Right lobe of liver (tissue), 6 donors: ENCODE measurements around the gene FBXO44. TPM values are rescaled to one million over a fixed set of nuclear protein-coding genes. Genes with fewer than 3 reads are reported as not detected.

Source experiments
- ATAC-seq, 4 donors: fragments of 200-7000 bp; cut with Tn5 transposase; one replicate each; pipeline ENCODE4 v1.9.1; 2020; ENCODE audit warnings: mild to moderate bottlenecking in 4 of 4, moderate library complexity in 4 of 4
- DNase-seq, 3 donors: peaks; one replicate each; pipeline ENCODE4 v3.0.0-alpha.2; 2020
- H3K27ac ChIP-seq, 3 donors: fragments of 200-600 bp; one replicate each; pipeline ENCODE4 v1.8.0; 2022
- H3K27me3 ChIP-seq, 2 donors: fragments of 200-600 bp; one replicate each; pipeline ENCODE4 v1.8.0; 2022
- H3K36me3 ChIP-seq, 4 donors: fragments of 200-600 bp; sonication (generic) in 1 of 4; one replicate each; pipeline versions ENCODE4 v1.5.1 to v1.8.0; 2017 to 2022; ENCODE audit warnings: control low read depth in 1 of 4
- H3K4me1 ChIP-seq, 4 donors: fragments of 200-600 bp; sonication (generic) in 1 of 4; one replicate each; pipeline versions ENCODE4 v1.5.1 to v1.8.0; 2017 to 2022; ENCODE audit warnings: control low read depth in 1 of 4
- H3K4me3 ChIP-seq, 3 donors: fragments of 200-600 bp; one replicate each; pipeline ENCODE4 v1.8.0; 2022
- H3K9me3 ChIP-seq, 4 donors: fragments of 200-600 bp; sonication (generic) in 1 of 4; one replicate each; pipeline versions ENCODE4 v1.5.1 to v1.8.0; 2017 to 2022; ENCODE audit warnings: control low read depth in 1 of 4
- POLR2A ChIP-seq: fragments of 450-650 bp; IDR thresholded peaks from one replicate; pipeline ENCODE4 v1.6.1; 2017; ENCODE audit warnings: antibody characterized with exemption, mild to moderate bottlenecking
- WGBS: methylation state at CpG from one replicate; pipeline ENCODE4 v1.1.6; 2018; ENCODE audit warnings: low coverage, low lambda C conversion rate; ENCODE audit not compliant: insufficient coverage; ENCODE audit errors: missing lambda C conversion rate; 5-methylcytosine and 5-hydroxymethylcytosine counted together
- intact Hi-C, 2 donors: fragments of 100-400 bp; cut with DNase I; formaldehyde crosslinking; loops; one replicate each; pipeline versions ENCODE4 v1.11.2 to v1.14.1; 2022
- total RNA-seq, 6 experiments: library from RNA; depleted of rRNA in 2 of 6; stranded (reverse); fragments of >200 nt in 2 of 6; fragmentation: NEBNext Ultra II Directional in 3 of 6; extraction: Animal tissue kit (Norgen Biotek cat#: 25700) in 3 of 6; gene quantifications; one replicate each; pipeline versions ENCODE4 v1.1.0 to v1.2.4, GENCODE V29; 2016 to 2023
- TF ChIP-seq, protein P1 (sequence below), 4 donors: fragments of 200-600 bp in 3 of 4; fragments of 450-650 bp in 1 of 4; IDR thresholded peaks; one replicate each; pipeline versions ENCODE4 v1.5.1 to v1.8.0; 2016 to 2022; ENCODE audit warnings: antibody characterized with exemption in 4 of 4, mild to moderate bottlenecking in 2 of 4
- donor health status: DM: no; HTN: yes; CAD: no.
- donor health status: DM: no; HTN: no; CAD: no.
- donor health status: DM: no; HTN: no; CAD: no.
- donor health status: DM: no; HTN: yes; CAD: no.
- donor health status: DM: no; HTN: yes; CAD: no.

FBXO44 gene
- total RNA-seq, 6 experiments from 2014 or later, result 8.7 to 15.3 (median 10.5) TPM

DNA sequence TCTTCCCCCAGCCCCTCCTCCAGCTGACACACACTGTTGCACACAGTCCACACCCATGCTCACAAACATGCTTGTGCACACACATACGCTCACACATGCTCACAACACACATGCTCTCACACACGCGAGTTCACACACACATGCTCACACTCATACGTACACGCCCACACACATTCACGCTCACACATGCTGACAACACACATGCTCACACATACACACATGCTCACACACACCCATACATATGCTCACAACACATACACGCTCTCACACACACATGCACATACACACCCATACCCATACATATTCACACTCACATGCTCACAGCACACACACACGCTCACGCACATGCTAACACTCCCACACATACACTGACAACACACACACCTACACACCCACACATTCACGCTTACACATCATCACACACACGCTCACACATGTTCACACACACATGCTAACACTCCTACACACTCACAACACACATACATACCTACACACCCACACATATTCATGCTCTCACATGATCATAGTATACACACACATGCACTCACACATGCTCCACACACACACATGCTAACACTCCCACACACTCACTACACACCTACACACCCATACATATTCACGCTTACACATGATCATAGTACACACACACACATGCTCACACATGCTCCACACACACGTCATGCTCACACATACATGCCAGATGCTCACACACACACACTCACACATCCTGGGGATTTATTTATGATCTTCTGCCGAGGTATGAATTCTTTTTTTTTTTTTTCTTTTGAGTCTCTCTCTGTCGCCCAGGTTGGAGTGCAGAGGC, 47.5 kb downstream of the FBXO44 start:
- 73% methylated on average over 14 of the region's 15 CpGs for WGBS
- intact Hi-C loops, result no loop called here
- no peak for DNase-seq
- no peak for ATAC-seq
- no peak for TF ChIP-seq POLR2A
- TF ChIP-seq, protein P1, sequence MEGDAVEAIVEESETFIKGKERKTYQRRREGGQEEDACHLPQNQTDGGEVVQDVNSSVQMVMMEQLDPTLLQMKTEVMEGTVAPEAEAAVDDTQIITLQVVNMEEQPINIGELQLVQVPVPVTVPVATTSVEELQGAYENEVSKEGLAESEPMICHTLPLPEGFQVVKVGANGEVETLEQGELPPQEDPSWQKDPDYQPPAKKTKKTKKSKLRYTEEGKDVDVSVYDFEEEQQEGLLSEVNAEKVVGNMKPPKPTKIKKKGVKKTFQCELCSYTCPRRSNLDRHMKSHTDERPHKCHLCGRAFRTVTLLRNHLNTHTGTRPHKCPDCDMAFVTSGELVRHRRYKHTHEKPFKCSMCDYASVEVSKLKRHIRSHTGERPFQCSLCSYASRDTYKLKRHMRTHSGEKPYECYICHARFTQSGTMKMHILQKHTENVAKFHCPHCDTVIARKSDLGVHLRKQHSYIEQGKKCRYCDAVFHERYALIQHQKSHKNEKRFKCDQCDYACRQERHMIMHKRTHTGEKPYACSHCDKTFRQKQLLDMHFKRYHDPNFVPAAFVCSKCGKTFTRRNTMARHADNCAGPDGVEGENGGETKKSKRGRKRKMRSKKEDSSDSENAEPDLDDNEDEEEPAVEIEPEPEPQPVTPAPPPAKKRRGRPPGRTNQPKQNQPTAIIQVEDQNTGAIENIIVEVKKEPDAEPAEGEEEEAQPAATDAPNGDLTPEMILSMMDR (IDR thresholded peaks at IDR 0.05), result no peak
- Histone ChIP-seq H3K4me1 (no peaks in the 10 kb centered on the region), H3K9me3 (no peaks in the 10 kb centered on the region), H3K36me3 (no peaks in the 10 kb centered on the region), H3K4me3 (no peak overlapping the region), H3K27ac (no peak overlapping the region), H3K27me3 (no peaks in the 10 kb centered on the region)

DNA sequence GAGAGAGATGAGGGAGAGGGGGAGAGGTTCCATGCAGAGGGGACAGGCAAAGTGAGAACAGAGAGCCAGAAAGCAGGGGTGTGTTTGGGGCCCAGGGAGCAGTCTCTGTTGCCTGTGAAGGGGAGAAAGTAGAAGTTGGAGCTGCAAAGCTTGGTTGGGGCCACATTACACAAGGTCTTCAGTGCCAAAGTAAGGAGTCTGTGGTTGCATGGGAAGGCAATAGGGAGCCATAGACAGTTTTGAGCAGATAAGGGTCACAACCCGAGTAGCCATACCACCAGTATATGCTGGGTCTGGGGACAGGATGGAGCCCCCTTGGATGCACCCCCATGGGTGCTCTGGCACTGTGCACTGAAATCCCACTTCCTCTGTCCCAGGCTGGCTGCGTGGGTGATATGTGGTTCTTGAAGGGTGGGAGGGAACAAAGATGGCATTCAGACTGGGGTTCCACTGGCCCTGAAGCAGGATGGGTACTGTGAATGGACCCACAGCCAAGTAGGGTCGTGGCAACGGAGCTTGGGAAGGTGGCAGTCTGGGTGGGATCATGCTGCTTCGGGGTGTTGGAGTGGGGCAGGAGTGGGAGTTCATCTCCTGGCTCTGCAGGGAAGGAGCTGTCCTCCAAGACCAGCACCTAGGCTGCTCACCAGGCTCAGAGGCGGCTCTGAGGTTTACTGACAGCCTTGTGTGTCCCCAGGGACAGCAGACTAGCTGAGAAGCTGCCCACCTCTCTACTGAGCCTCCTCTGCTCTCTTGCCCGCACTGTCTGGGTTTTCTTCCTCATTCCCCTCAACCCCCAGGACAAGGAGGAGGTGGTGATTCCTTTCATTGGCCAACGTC, 48.9 kb downstream of the FBXO44 start:
- DNase-seq (no peak), ATAC-seq (no peak)
- TF ChIP-seq, protein P1 (IDR thresholded peaks at IDR 0.05), result no peak
- TF ChIP-seq POLR2A, result no peak
- Histone ChIP-seq H3K36me3 (no peaks in the 10 kb centered on the region), H3K27ac (no peak overlapping the region), H3K4me1 (no peaks in the 10 kb centered on the region), H3K4me3 (no peak overlapping the region), H3K27me3 (no peaks in the 10 kb centered on the region), H3K9me3 (no peaks in the 10 kb centered on the region)
- intact Hi-C loops, result no loop called here
- WGBS, result 43% methylated on average over 3 of the region's 8 CpGs

DNA sequence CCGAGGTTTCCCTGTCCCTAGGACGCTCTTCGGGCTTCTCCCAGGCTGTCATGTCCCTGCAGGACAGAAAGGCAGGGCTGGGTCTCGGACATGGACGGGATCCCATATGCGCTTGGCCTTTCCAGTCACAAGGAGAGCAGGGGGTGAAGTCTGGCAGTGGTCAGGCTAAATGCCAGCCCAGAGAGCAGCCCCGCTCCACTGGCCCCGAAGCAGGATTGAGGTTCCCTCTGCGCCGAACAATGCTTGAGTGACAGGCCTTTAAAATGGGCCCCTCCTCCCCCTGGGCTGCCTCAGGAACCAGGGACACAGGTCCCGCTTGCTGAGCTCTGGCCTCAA, 49.5 kb downstream of the FBXO44 start:
- Histone ChIP-seq H3K9me3 (no peaks in the 10 kb centered on the region), H3K27me3 (no peaks in the 10 kb centered on the region), H3K4me3 (no peak overlapping the region), H3K27ac (no peak overlapping the region), H3K36me3 (no peaks in the 10 kb centered on the region), H3K4me1 (no peaks in the 10 kb centered on the region)
- no peak for TF ChIP-seq POLR2A
- TF ChIP-seq, protein P1 (IDR thresholded peaks at IDR 0.05), result no peak
- DNase-seq (no peak), ATAC-seq (no peak)
- intact Hi-C loops, result no loop called here
- WGBS, result no CpG with 5 or more reads among the region's 11 CpGs

DNA sequence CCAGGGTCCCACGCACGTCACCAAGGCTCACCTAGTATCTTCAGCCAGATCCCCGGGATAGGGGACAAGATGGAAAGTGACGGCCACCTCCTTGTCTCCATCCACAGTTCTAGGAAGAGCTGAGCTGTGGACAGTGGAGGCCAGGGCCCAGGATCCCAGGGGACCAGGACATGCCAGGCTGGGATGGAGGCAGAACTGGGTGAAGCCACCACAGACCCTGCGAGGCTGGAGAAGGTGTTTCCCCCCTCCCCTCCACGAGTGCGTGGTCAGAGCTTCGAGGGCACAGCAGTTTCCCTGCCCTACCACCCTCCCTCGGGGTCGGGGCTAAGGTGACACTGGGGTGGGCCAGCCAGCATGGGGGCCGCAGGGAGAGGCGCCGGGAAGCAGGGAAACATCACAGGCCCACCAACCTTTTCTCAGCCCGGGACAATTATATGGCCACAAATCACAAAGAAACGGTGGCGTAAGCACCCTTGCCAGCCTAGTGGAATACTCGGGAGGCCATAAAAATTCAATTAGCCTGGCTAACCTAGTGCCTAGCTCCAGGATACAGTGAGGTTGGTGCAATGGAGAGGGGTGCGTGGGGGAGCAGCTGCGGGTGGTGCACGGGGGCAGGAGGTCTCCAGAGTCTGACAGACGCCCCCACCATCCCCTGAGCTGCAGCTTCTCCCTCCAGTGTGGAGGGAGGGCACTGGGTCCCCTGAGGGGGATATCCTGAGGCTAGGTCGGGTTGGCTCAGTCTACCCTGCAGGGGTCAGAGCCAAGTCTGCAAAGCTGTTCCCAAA, 50.2 kb downstream of the FBXO44 start:
- no peak overlapping the region for H3K27ac ChIP-seq
- H3K9me3 ChIP-seq, result no peaks in the 10 kb centered on the region
- H3K36me3 ChIP-seq, result no peaks in the 10 kb centered on the region
- H3K27me3 ChIP-seq, result no peaks in the 10 kb centered on the region
- TF ChIP-seq POLR2A, result no peak
- TF ChIP-seq, protein P1 (IDR thresholded peaks at IDR 0.05), result no peak
- no peak for DNase-seq
- no peak for ATAC-seq
- intact Hi-C loops, result no loop called here
- no peaks in the 10 kb centered on the region for H3K4me1 ChIP-seq
- 69% methylated on average over 14 of the region's 22 CpGs for WGBS
- no peak overlapping the region for H3K4me3 ChIP-seq
